KMS-11 (cell line): ENCODE measurements around the gene GLIS1.

ENCODE experiments used
- H2AFZ ChIP-seq: fragments of 200-600 bp; sonication (generic); 2 replicates; pipeline ENCODE4 v1.6.1; 2016; ENCODE audit warnings: antibody characterized with exemption, mixed run types, low read depth
- H3K27ac ChIP-seq: fragments of 200-600 bp; sonication (generic); 2 replicates; pipeline ENCODE4 v1.6.1; 2016; ENCODE audit warnings: mild to moderate bottlenecking, mixed run types
- H3K27me3 ChIP-seq: fragments of 200-600 bp; sonication (generic); 2 replicates; pipeline ENCODE4 v1.6.1; 2017; ENCODE audit warnings: mild to moderate bottlenecking, low read depth, mixed run types, moderate library complexity; ENCODE audit not compliant: insufficient read depth
- H3K36me3 ChIP-seq: fragments of 200-600 bp; sonication (generic); 2 replicates; pipeline ENCODE4 v1.6.1; 2017; ENCODE audit warnings: mild to moderate bottlenecking, mixed run types; ENCODE audit not compliant: insufficient read depth
- H3K4me1 ChIP-seq: fragments of 200-600 bp; sonication (generic); 2 replicates; pipeline ENCODE4 v1.6.1; 2016; ENCODE audit warnings: mild to moderate bottlenecking, low read depth, mixed run types; ENCODE audit not compliant: poor library complexity, severe bottlenecking
- H3K4me2 ChIP-seq: fragments of 200-600 bp; sonication (generic); 2 replicates; pipeline ENCODE4 v1.7.0; 2016; ENCODE audit warnings: mild to moderate bottlenecking, mixed run types
- H3K4me3 ChIP-seq: fragments of 200-600 bp; sonication (generic); IDR thresholded peaks from 2 replicates; pipeline ENCODE4 v1.6.1; 2017; ENCODE audit warnings: low read depth, low read length, mixed read lengths; ENCODE audit not compliant: insufficient read depth
- H3K79me2 ChIP-seq: fragments of 200-600 bp; sonication (generic); 2 replicates; pipeline ENCODE4 v1.6.1; 2016; ENCODE audit warnings: low read depth, mixed run types; ENCODE audit not compliant: insufficient read depth
- H3K9ac ChIP-seq: fragments of 200-600 bp; sonication (generic); 2 replicates; pipeline ENCODE4 v1.6.1; 2016; ENCODE audit warnings: mild to moderate bottlenecking, mixed run types
- H4K20me1 ChIP-seq: fragments of 200-600 bp; sonication (generic); 2 replicates; pipeline ENCODE4 v1.6.1; 2016; ENCODE audit warnings: mild to moderate bottlenecking, mixed run types; ENCODE audit not compliant: insufficient read depth
- CTCF ChIP-seq: fragments of 200-600 bp; sonication (generic); conservative IDR thresholded peaks from 2 replicates; pipeline ENCODE4 v1.6.1; 2017; ENCODE audit warnings: low read depth, mild to moderate bottlenecking, antibody characterized with exemption, low read length, moderate library complexity, mixed read lengths

The GLIS1 gene

GRCh38 chr1:53511323-53511932 is 227.5 kb downstream of the GLIS1 start:
- Histone ChIP-seq H3K4me1 (no peaks in the 10 kb centered on the region), H3K27ac (no peak overlapping the region), H3K36me3 (no peaks in the 10 kb centered on the region), H3K9ac (no peak overlapping the region), H2AFZ (no peak overlapping the region), H3K4me2 (no peak overlapping the region), H4K20me1 (no peaks in the 10 kb centered on the region), H3K79me2 (no peaks in the 10 kb centered on the region), H3K27me3 (no peaks in the 10 kb centered on the region), H3K4me3 (no peak overlapping the region)
- no peak for TF ChIP-seq CTCF

- Histone ChIP-seq H3K79me2 (no peaks in the 10 kb centered on the region), H3K4me1 (no peaks in the 10 kb centered on the region), H3K27me3 (no peaks in the 10 kb centered on the region), H2AFZ (no peak overlapping the region), H3K9ac (no peak overlapping the region), H3K36me3 (no peaks in the 10 kb centered on the region), H4K20me1 (no peaks in the 10 kb centered on the region), H3K4me3 (no peak overlapping the region), H3K4me2 (no peak overlapping the region), H3K27ac (no peak overlapping the region)
- no peak for TF ChIP-seq CTCF
These were observed 228.7 kb downstream of the GLIS1 start for GRCh38 chr1:53510215-53510614.

DNA sequence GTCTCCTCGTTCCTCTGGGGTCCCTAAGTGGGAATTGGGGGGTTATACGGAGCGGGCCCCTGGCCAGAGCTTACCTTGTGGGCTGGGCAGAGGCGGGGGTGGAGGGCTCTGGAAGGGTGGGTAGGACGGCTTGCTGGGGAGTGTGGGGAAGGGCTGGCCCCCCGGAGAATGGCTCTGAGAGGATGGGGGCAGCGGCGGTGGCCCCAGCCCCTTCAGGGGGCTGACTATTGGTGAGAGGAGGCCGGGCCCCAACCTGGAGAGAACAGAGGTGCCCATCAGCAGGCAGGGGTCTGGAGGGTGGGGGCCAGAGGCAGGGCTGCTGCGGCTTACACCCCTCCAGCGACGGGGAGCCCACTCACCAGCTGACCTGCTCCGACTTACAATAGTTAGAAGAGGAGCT is 229.2 kb downstream of the GLIS1 start:
- H3K4me2 ChIP-seq = no peak overlapping the region
- H3K4me3 ChIP-seq = no peak overlapping the region
- H2AFZ ChIP-seq = no peak overlapping the region
- H3K79me2 ChIP-seq = no peaks in the 10 kb centered on the region
- H3K4me1 ChIP-seq = no peaks in the 10 kb centered on the region
- H3K36me3 ChIP-seq = no peaks in the 10 kb centered on the region
- no peaks in the 10 kb centered on the region for H4K20me1 ChIP-seq
- H3K9ac ChIP-seq = no peak overlapping the region
- no peak for TF ChIP-seq CTCF
- no peaks in the 10 kb centered on the region for H3K27me3 ChIP-seq
- H3K27ac ChIP-seq = no peak overlapping the region

DNA sequence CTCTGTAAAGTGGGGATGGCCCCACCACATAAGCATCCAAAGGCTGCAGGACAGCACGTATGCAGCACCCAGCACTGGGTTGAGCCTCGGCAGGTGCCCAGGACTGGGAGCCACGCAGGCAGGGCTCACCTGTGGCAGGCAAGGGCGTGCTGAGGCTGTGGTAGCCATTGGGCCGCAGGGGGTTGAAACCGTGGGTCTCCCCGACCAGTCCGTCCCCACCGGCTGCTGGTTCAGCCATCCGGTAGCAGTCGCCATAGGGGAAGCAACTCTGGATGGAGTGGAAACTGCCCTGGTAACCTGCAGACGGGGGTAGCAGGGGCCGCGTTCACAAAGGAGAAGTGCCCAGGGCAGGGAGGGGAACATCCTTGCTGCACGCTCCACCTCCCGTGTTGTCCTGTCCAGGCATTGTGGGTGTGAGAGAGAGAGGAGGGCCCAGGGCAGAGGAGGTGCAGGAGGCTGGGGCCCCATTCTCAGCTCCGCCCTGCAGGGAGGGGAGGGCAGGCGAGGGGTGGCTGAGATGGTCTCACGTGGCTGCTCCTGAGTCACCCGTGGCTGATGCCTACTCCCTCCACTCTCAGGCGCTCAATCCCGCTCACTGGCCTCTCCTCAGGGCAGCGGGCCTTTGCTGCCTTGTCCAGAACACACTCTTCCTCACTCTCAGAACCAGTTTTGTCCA is 229.8 kb downstream of the GLIS1 start:
- H3K4me3 ChIP-seq = no peak overlapping the region
- H3K4me2 ChIP-seq = no peak overlapping the region
- no peaks in the 10 kb centered on the region for H3K27me3 ChIP-seq
- TF ChIP-seq CTCF = no peak
- H3K4me1 ChIP-seq = no peaks in the 10 kb centered on the region
- H3K27ac ChIP-seq = no peak overlapping the region
- no peaks in the 10 kb centered on the region for H3K79me2 ChIP-seq
- H3K9ac ChIP-seq = no peak overlapping the region
- H3K36me3 ChIP-seq = no peaks in the 10 kb centered on the region
- no peaks in the 10 kb centered on the region for H4K20me1 ChIP-seq
- no peak overlapping the region for H2AFZ ChIP-seq
